Motor neuron (in vitro differentiated cells): ENCODE data around the gene CD2BP2. TPM values are rescaled to one million over a fixed set of nuclear protein-coding genes. Genes with fewer than 3 reads are reported as not detected.

Source experiments
- ATAC-seq, 8 experiments: fragments of 200-7000 bp; cut with Tn5 transposase; replicated peaks in 6 of 8; 2 replicates each; pipeline ENCODE4 v1.8.0; 2021; ENCODE audit warnings: mild to moderate bottlenecking in 8 of 8, moderate library complexity in 8 of 8
- H3K27ac ChIP-seq, 2 donors: fragments of 250-450 bp; sonication (Bioruptor Pico); 2 replicates each; pipeline ENCODE4 v1.9.0; 2021; ENCODE audit warnings: antibody characterized with exemption in 2 of 2, mild to moderate bottlenecking in 2 of 2, moderate library complexity in 1 of 2
- H3K4me1 ChIP-seq, 2 donors: fragments of 250-450 bp; sonication (Bioruptor Pico); replicated peaks in 1 of 2; 2 replicates each; pipeline ENCODE4 v1.6.1; 2021; ENCODE audit warnings: antibody characterized with exemption in 2 of 2, mild to moderate bottlenecking in 2 of 2, moderate library complexity in 1 of 2
- H3K4me3 ChIP-seq, 5 donors: fragments of 250-450 bp; sonication (Bioruptor Pico); 2 replicates each; pipeline ENCODE4 v1.9.0; 2021; ENCODE audit warnings: antibody characterized with exemption in 5 of 5, mild to moderate bottlenecking in 5 of 5, moderate library complexity in 4 of 5
- WGBS, 10 experiments: fragments of 450-650 bp; shearing (Covaris generic); methylation state at CpG; one replicate each; pipeline ENCODE4 v1.0.0; 2022; 5-methylcytosine and 5-hydroxymethylcytosine counted together
- in situ Hi-C, 9 experiments: fragments of 400-800 bp; cut with MboI; loops; one replicate each; pipeline ENCODE4 v1.15.0; 2021; ENCODE audit warnings: low sequenced_read_pairs in 9 of 9, low pct_unique_long_range_greater_than_20kb in 2 of 9; ENCODE audit not compliant: unreplicated experiment in 9 of 9
- total RNA-seq, 8 experiments: library from RNA; unstranded; fragments of 300-600 nt; gene quantifications; 2 replicates each; pipeline versions ENCODE4 v1.2.3 to v1.2.4, GENCODE V29; 2022

Gene CD2BP2
- total RNA-seq, 8 experiments from 2014 or later: 36.3 to 60.7 (median 44.6) TPM

GRCh38 chr16:30365200-30365599 lies 10.1 kb upstream of the CD2BP2 start:
- in situ Hi-C loops: no loop called here
- ATAC-seq: no peak
- Histone ChIP-seq H3K4me3 (no peak overlapping the region), H3K27ac (no peak overlapping the region), H3K4me1 (peaks cover 7 to 11% of the 10 kb centered on the region in 2 donors)
- WGBS, 10 experiments: 86 to 100% (median 93%) methylated on average over 1 to 7 of the region's 10 CpGs; no CpG with 5 or more reads in 6 of the 10 experiments

GRCh38 chr16:30361180-30361579 lies 6.1 kb upstream of the CD2BP2 start:
- WGBS, 10 experiments: 89 to 100% (median 95%) methylated on average over 1 to 3 of the region's 7 CpGs; no CpG with 5 or more reads in 4 of the 10 experiments
- peaks cover 3 to 6% of the 10 kb centered on the region in 2 donors for H3K4me1 ChIP-seq
- no peak overlapping the region for H3K4me3 ChIP-seq
- no peak for ATAC-seq
- in situ Hi-C loops: no loop called here
- no peak overlapping the region for H3K27ac ChIP-seq

- Histone ChIP-seq H3K27ac (no peak overlapping the region), H3K4me1 (peaks cover 4 to 9% of the 10 kb centered on the region in 2 donors), H3K4me3 (no peak overlapping the region)
- in situ Hi-C loops: no loop called here
- ATAC-seq: no peak
- 60 to 100% (median 73%) methylated on average over 1 to 6 of the region's 6 CpGs; no CpG with 5 or more reads in 6 of the 10 experiments for WGBS, 10 experiments
These were observed 4.7 kb upstream of the CD2BP2 start for GRCh38 chr16:30359871-30360170.

GRCh38 chr16:30358990-30359870 lies 4.1 kb upstream of the CD2BP2 start:
- no peak for ATAC-seq
- in situ Hi-C loops: no loop called here
- Histone ChIP-seq H3K4me1 (peaks cover 5 to 11% of the 10 kb centered on the region in 2 donors), H3K4me3 (no peak overlapping the region), H3K27ac (no peak overlapping the region)
- 78 to 92% (median 83%) methylated on average over 1 to 9 of the region's 28 CpGs; no CpG with 5 or more reads in 4 of the 10 experiments for WGBS, 10 experiments

- no peak overlapping the region for H3K27ac ChIP-seq
- H3K4me1 ChIP-seq: peaks cover 10 to 14% of the 10 kb centered on the region in 2 donors
- in situ Hi-C loops: no loop called here
- no peak overlapping the region for H3K4me3 ChIP-seq
- ATAC-seq: no peak
- WGBS, 10 experiments: 77 to 100% (median 88%) methylated on average over 1 to 5 of the region's 9 CpGs; no CpG with 5 or more reads in 5 of the 10 experiments
These were observed 3.4 kb upstream of the CD2BP2 start for GRCh38 chr16:30358577-30358936.

- H3K4me1 ChIP-seq: peaks cover 10 to 14% of the 10 kb centered on the region in 2 donors
- in situ Hi-C loops: no loop called here
- ATAC-seq: no peak
- no peak overlapping the region for H3K4me3 ChIP-seq
- H3K27ac ChIP-seq: no peak overlapping the region
- WGBS, 10 experiments: 30 to 93% (median 82%) methylated on average over 2 to 11 of the region's 37 CpGs; no CpG with 5 or more reads in 4 of the 10 experiments
These were observed 2.8 kb upstream of the CD2BP2 start for GRCh38 chr16:30357715-30358576.

- Histone ChIP-seq H3K4me3 (no peak overlapping the region), H3K27ac (no peak overlapping the region), H3K4me1 (peaks cover 10 to 14% of the 10 kb centered on the region in 2 donors)
- no peak for ATAC-seq
- in situ Hi-C loops: no loop called here
- WGBS, 10 experiments: 78 to 100% (median 80%) methylated on average over 1 to 3 of the region's 5 CpGs; no CpG with 5 or more reads in 7 of the 10 experiments
These were observed 2.1 kb upstream of the CD2BP2 start for GRCh38 chr16:30357085-30357714.

- Histone ChIP-seq H3K4me3 (peak overlapping the region in 4 of 5 donors; percentile 79 to 99 (median 87)), H3K27ac (peak overlapping the region in 1 of 2 donors; percentile 90), H3K4me1 (peaks cover 10 to 14% of the 10 kb centered on the region in 2 donors)
- ATAC-seq: no peak
- WGBS, 10 experiments: 28 to 88% (median 75%) methylated on average over 2 to 3 of the region's 12 CpGs; no CpG with 5 or more reads in 7 of the 10 experiments
- in situ Hi-C loops: no loop called here
These were observed 1.4 kb upstream of the CD2BP2 start for GRCh38 chr16:30356401-30357084.

- Histone ChIP-seq H3K4me1 (peaks cover 10 to 14% of the 10 kb centered on the region in 2 donors), H3K27ac (peak overlapping the region; percentile 90 to 94), H3K4me3 (peak overlapping the region; percentile 79 to 99 (median 88))
- ATAC-seq: no peak
- in situ Hi-C loops: no loop called here
- 0 to 60% (median 50%) methylated on average over 1 to 3 of the region's 7 CpGs; no CpG with 5 or more reads in 6 of the 10 experiments for WGBS, 10 experiments
These were observed 823 bp upstream of the CD2BP2 start for GRCh38 chr16:30355954-30356308.

GRCh38 chr16:30354423-30355143 lies 525 bp downstream of the CD2BP2 start:
- peaks cover 10 to 14% of the 10 kb centered on the region in 2 donors for H3K4me1 ChIP-seq
- in situ Hi-C loops: no loop called here
- peak; percentile 26 to 58 (median 40) for ATAC-seq
- peak overlapping the region; percentile 92 to 94 for H3K27ac ChIP-seq
- 0 to 4% (median 0%) methylated on average over 1 to 6 of the region's 36 CpGs; no CpG with 5 or more reads in 4 of the 10 experiments for WGBS, 10 experiments
- H3K4me3 ChIP-seq: peak overlapping the region; percentile 79 to 99 (median 88)

- H3K4me3 ChIP-seq: peak overlapping the region in 3 of 5 donors; percentile 79 to 99 (median 86)
- no peak overlapping the region for H3K27ac ChIP-seq
- in situ Hi-C loops: no loop called here
- WGBS, 10 experiments: 55 to 96% (median 80%) methylated on average over 1 to 8 of the region's 23 CpGs; no CpG with 5 or more reads in 5 of the 10 experiments
- peaks cover 10 to 14% of the 10 kb centered on the region in 2 donors for H3K4me1 ChIP-seq
- no peak for ATAC-seq
These were observed 1.5 kb downstream of the CD2BP2 start for GRCh38 chr16:30353438-30354129.
